Choroid plexus epithelial cell (primary cell): ENCODE results near the gene CDK10.

ENCODE experiments used
- DNase-seq: peaks from one replicate; pipeline ENCODE4 v3.0.0-alpha.2; 2010; ENCODE audit warnings: low read depth
- H3K4me3 ChIP-seq: 2 replicates; pipeline ENCODE4 v1.5.1; 2011; ENCODE audit warnings: low read depth, mild to moderate bottlenecking, control low read depth, low read length, moderate library complexity
- CTCF ChIP-seq: conservative IDR thresholded peaks from 2 replicates; pipeline ENCODE4 v1.5.1; 2011; ENCODE audit warnings: low read depth, mild to moderate bottlenecking, control low read depth, inconsistent platforms, low read length, moderate library complexity

CDK10 gene

GRCh38 chr16:89701425-89702406 lies 15.2 kb downstream of the CDK10 start, which contains the start of gene SPATA2L:
Gene SPATA2L (minus strand): TSS chr16:89701705. CDS start chr16:89701232, 473 bp downstream.
- peak; percentile 26 for TF ChIP-seq CTCF
- H3K4me3 ChIP-seq = peak within 1 kb of the TSS; percentile 82
- peak; percentile 93 for DNase-seq

- H3K4me3 ChIP-seq = no peak overlapping the region
- TF ChIP-seq CTCF = peak; percentile 22
- DNase-seq = no peak
Measured at GRCh38 chr16:89704281-89704680, 17.8 kb downstream of the CDK10 start.

GRCh38 chr16:89705006-89705405 lies 18.5 kb downstream of the CDK10 start:
- no peak for DNase-seq
- TF ChIP-seq CTCF = no peak
- no peak overlapping the region for H3K4me3 ChIP-seq

GRCh38 chr16:89706518-89707260 lies 20.2 kb downstream of the CDK10 start:
- TF ChIP-seq CTCF = no peak
- no peak for DNase-seq
- no peak overlapping the region for H3K4me3 ChIP-seq

- H3K4me3 ChIP-seq = no peak overlapping the region
- no peak for DNase-seq
- TF ChIP-seq CTCF = no peak
Measured at GRCh38 chr16:89707695-89708094, 21.2 kb downstream of the CDK10 start.

- H3K4me3 ChIP-seq = no peak overlapping the region
- no peak for TF ChIP-seq CTCF
- no peak for DNase-seq
Measured at GRCh38 chr16:89708481-89708931, 22.0 kb downstream of the CDK10 start.
